Amygdala (tissue), 56 donors: ENCODE measurements around the gene STUB1.
"Not testable (repeated sequence)": the region's sequence is repeated elsewhere in the genome, so short reads cannot be mapped to it uniquely, and the experiment has no call there.

ENCODE experiments used
- DNase-seq, 56 donors: peaks; one replicate each; lab custom pipeline; 2025; lab: John Stamatoyannopoulos, UW

The STUB1 gene

GRCh38 chr16:691242-691641, 11.0 kb downstream of the STUB1 start:
- not testable (repeated sequence) for DNase-seq

- no peak for DNase-seq
Observed at GRCh38 chr16:692356-693108, 12.3 kb downstream of the STUB1 start.

- no peak for DNase-seq
Observed at GRCh38 chr16:693364-693763, 13.2 kb downstream of the STUB1 start.

GRCh38 chr16:693766-694165, 13.6 kb downstream of the STUB1 start:
- DNase-seq = no peak

GRCh38 chr16:694187-694862, 14.1 kb downstream of the STUB1 start:
- no peak for DNase-seq

- no peak for DNase-seq
Observed at GRCh38 chr16:694863-695354, 14.7 kb downstream of the STUB1 start.

- peak in 8 of 56 donors; percentile 23 to 44 (median 37) for DNase-seq
Observed at GRCh38 chr16:695355-696089, 15.3 kb downstream of the STUB1 start.

GRCh38 chr16:698911-699671, 18.9 kb downstream of the STUB1 start:
- DNase-seq = no peak

GRCh38 chr16:700684-701584, 20.7 kb downstream of the STUB1 start:
- DNase-seq = peak in 3 of 56 donors; percentile 30 to 50 (median 42)

- DNase-seq = no peak
Observed at GRCh38 chr16:702341-702740, 22.1 kb downstream of the STUB1 start.

GRCh38 chr16:703406-703805, 23.2 kb downstream of the STUB1 start:
- DNase-seq = peak in 6 of 56 donors; percentile 17 to 35 (median 30)

GRCh38 chr16:704047-704446, 23.8 kb downstream of the STUB1 start:
- DNase-seq = no peak

- no peak for DNase-seq
Observed at GRCh38 chr16:704552-705380, 24.6 kb downstream of the STUB1 start.

GRCh38 chr16:705431-706188, 25.4 kb downstream of the STUB1 start, which contains the start of gene FBXL16:
Gene FBXL16 (minus strand): TSS chr16:705801. CDS start chr16:697405, 8,396 bp downstream.
- peak in 32 of 56 donors; percentile 16 to 76 (median 54) for DNase-seq

GRCh38 chr16:706189-707061, 26.2 kb downstream of the STUB1 start:
- DNase-seq = no peak

- no peak for DNase-seq
Observed at GRCh38 chr16:707062-707538, 26.9 kb downstream of the STUB1 start.
